ENCODE data around the gene OR1J1. TPM values are rescaled to one million over a fixed set of nuclear protein-coding genes. Genes with fewer than 3 reads are reported as not detected.

Gene OR1J1, protein sequence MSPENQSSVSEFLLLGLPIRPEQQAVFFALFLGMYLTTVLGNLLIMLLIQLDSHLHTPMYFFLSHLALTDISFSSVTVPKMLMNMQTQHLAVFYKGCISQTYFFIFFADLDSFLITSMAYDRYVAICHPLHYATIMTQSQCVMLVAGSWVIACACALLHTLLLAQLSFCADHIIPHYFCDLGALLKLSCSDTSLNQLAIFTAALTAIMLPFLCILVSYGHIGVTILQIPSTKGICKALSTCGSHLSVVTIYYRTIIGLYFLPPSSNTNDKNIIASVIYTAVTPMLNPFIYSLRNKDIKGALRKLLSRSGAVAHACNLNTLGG
- not detected for total RNA-seq

GRCh38 chr9:122477826-122478225 lies at the start of gene OR1J1:
OR1J1 (minus strand) TSS chr9:122477926; CDS start chr9:122477926, 0 bp downstream.
- DNase-seq (ENCODE audit: low spot score), result no peak
- no peak for ATAC-seq

- ATAC-seq (no peak), DNase-seq (ENCODE audit: low spot score) (no peak)
Observed at GRCh38 chr9:122527193-122527592, 49.5 kb upstream of the OR1J1 start, which contains the start of gene OR1N1. OR1N1 (minus strand) TSS chr9:122527293; CDS start chr9:122527293, 0 bp downstream.

- ATAC-seq, result no peak
Observed at GRCh38 chr9:122526602-122527001, 48.9 kb upstream of the OR1J1 start.

DNA sequence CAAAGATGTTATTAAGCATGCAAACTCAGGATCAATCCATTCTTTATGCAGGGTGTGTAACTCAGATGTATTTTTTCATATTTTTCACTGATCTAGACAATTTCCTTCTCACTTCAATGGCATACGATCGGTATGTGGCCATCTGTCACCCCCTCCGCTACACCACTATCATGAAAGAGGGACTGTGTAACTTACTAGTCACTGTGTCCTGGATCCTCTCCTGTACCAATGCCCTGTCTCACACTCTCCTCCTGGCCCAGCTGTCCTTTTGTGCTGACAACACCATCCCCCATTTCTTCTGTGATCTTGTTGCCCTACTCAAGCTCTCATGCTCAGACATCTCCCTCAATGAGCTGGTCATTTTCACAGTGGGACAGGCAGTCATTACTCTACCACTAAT lies 41.6 kb upstream of the OR1J1 start:
- ATAC-seq (no peak), DNase-seq (ENCODE audit: low spot score) (no peak)

More at GRCh38 chr9:122526602-122527001, 48.9 kb upstream of the OR1J1 start:
- no peak for DNase-seq (ENCODE audit: low spot score)

DNA sequence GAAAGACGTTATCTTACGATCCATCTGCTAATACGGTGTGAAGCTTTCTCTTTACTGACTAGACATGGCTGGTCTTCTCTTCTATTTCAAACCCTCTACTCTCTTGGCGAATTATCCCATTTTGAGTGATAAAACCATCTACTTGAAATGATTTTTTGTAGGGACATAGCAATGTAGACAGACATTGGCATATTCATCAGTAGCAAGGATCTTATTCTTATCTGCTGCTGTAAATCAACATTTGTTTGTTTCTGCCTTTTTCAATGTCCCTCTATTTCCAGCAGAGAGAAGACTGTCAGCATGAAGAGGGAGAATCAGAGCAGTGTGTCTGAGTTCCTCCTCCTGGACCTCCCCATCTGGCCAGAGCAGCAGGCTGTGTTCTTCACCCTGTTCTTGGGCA lies 41.1 kb upstream of the OR1J1 start, which contains the start of gene OR1J4:
Gene OR1J4 (plus strand): TSS at position 301 of the 400 bp plus-strand sequence. CDS start 0 bp downstream, at position 301.
- no peak for DNase-seq (ENCODE audit: low spot score)
- no peak for ATAC-seq

DNA sequence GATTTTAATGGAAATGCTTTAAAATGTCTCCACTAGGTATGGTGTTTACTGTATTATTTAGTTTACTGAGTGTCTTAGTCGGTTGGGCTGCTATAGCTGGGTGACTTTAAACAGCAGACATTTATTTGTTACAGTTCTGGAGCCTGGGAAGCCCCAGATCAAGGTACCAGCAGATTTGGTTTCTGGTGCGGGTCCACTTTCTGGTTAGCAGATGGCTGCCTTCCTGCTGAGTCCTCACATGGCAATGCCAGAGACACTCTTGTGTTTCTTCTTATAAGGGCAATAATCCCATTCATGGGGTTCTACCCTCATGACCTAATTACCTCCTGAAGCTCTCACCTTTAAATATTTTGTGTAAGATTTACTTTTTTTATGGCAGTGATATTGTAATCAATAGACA lies 40.5 kb upstream of the OR1J1 start:
- DNase-seq (ENCODE audit: low spot score), result no peak
- no peak for ATAC-seq

DNA sequence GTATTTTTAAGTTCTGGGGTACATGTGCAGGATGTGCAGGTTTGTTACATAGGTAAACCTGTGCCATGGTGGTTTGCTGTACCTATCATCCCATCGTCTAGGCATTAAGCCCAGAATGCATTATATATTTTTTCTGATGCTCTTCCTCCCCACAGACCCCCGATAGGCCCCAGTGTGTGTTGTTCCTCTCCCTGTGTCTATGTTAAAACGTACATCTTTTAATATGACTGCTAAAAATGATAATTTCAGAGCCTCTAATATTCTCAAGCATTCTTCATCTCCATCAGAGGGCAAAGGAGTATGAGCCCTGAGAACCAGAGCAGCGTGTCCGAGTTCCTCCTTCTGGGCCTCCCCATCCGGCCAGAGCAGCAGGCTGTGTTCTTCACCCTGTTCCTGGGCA lies 32.8 kb upstream of the OR1J1 start, which contains the start of gene OR1J2:
Gene OR1J2 (plus strand): TSS at position 301 of the 400 bp plus-strand sequence. CDS start 0 bp downstream, at position 301.
- DNase-seq (ENCODE audit: low spot score) (no peak), ATAC-seq (no peak)

DNA sequence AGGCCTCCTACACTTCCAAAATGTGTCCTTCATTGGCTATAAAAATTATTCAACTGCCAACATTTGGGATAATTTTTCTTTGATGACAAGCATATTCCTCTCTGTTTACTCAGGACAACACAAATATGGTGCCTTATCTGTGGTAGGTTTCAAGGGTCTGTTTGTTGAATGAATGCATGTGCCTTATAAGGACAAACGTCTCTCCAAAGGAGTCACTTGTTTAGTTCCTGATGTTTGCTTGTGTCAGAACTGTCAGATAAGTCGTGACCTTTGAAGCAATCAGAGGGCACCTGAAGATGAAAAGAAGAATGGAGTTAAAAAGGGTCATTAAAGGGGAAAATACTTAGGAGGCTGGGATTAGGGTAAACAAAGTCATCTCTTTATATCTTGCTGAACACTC lies 29.2 kb upstream of the OR1J1 start:
- ATAC-seq (no peak), DNase-seq (ENCODE audit: low spot score) (no peak)

DNA sequence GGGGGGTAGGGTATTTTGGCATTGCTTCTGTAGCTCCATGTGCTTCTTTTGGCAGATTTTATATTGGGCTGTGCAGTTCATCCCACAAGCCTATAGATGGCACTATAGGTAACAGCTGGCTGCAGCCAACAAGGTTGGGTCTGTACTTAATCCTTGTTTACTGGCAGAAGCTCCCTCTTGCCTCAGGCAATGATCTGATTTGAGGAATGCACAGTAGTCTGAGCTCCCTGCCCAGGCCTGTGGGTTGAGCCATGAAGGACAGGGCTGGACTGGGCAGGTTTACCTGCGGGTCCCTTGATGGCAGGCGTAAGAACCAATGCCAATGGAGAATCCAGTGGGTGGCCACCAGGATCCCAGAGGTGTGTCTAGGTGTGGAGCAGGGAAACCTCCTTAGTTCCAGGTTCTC lies 21.2 kb upstream of the OR1J1 start:
- no peak for DNase-seq (ENCODE audit: low spot score)
- ATAC-seq, result peak; percentile 93

DNA sequence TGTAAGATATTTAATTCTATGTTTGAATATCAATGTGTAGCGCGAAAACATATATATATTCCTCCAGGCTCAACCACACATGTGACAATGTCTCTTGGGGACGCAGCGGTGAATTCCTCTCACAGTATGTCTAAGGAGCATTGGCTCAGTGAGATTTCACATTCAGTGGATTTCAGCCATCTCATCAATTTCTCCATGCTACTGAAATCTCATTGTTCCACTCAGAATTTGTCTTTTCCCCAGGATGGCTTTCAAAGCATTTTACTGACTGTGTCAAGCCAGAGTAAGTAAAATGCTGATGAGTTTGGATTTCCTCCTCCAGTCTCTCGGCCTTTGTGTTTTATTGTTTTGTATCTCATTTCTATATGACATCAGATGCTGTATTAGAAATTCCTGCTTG lies 1.3 kb upstream of the OR1J1 start:
- DNase-seq (ENCODE audit: low spot score), result no peak
- ATAC-seq, result no peak

DNA sequence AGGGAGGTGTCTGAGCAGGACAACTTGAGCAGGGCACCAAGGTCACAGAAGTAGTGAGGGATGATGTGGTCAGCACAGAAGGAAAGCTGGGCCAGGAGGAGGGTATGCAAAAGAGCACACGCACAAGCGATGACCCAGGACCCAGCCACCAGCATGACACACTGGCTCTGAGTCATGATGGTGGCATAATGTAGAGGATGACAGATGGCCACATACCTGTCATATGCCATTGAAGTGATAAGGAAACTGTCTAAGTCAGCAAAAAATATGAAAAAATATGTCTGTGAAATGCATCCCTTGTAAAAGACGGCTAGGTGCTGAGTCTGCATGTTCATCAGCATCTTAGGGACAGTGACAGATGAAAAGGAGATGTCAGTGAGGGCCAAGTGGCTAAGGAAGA lies 380 bp downstream of the OR1J1 start:
- ATAC-seq, result no peak
- no peak for DNase-seq (ENCODE audit: low spot score)

DNA sequence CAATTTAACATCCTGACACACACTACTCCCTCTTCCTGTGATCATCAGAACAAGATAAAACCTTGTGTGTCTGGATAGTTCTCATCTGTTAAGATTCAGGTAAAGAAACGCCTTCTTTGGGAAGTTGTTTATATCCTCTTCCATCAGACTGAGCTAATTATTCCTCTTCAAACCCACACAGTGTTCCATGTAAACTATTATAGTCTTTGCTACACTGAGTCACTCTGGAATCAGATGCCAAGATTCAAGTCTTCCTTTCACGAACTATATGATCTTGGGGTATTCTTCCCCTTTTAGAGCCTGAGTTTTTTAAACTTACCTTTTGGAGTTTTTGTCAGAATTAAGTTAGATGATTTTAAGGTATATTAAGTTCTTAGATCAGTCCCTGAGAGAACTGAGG lies 2.0 kb downstream of the OR1J1 start:
- no peak for DNase-seq (ENCODE audit: low spot score)
- no peak for ATAC-seq

DNA sequence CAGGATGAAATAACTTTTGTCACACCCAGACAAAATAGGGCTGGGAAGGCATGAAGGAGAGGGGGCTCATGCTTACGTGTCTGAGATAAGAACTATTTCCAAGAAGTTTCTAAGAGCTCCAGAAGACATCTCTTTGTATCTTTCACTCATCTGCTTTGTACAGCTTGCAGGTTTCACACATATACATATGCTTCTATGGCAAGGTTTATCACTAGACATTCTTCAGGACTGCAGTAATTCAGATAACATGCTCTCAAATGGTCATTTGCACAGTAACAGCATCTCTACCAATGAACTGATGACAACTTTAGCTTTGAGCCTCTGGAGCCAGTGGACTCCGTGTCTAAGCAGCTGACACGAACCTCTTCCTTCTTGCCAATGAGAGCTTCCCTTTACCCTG lies 3.2 kb downstream of the OR1J1 start:
- DNase-seq (ENCODE audit: low spot score) (no peak), ATAC-seq (no peak)

GRCh38 chr9:122468735-122469134 lies 9.0 kb downstream of the OR1J1 start:
- DNase-seq (ENCODE audit: low spot score), result no peak
- no peak for ATAC-seq

GRCh38 chr9:122466456-122466855 lies 11.3 kb downstream of the OR1J1 start:
- no peak for ATAC-seq
- DNase-seq (ENCODE audit: low spot score), result no peak

- ATAC-seq (peak; percentile 99), DNase-seq (ENCODE audit: low spot score) (peak; percentile 82)
Observed at GRCh38 chr9:122464633-122465567, 12.8 kb downstream of the OR1J1 start.

- DNase-seq (ENCODE audit: low spot score), result no peak
Observed at GRCh38 chr9:122463828-122464632, 13.7 kb downstream of the OR1J1 start.

GRCh38 chr9:122457787-122458186 lies 19.9 kb downstream of the OR1J1 start:
- no peak for ATAC-seq
- DNase-seq (ENCODE audit: low spot score), result no peak

More at GRCh38 chr9:122463828-122464632, 13.7 kb downstream of the OR1J1 start:
- ATAC-seq, result no peak

DNA sequence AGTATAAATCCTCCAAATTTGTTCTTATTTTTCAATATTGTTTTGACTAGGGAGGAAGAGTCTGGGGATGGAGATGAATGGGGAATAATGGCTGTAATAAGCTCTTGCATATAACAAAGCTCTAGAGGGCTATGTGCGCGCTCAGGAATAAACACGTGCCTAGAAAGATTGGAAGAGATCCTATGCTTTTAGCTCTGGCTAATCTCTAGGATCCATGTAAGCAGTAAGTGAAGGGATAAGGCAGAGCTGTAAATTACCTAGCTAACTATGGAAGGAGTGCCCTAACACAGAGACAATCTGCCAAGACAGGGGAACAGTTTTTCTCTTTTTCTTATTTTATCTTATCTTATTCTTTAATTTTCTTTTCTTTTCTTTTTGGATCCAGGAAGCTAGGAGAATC lies 21.6 kb downstream of the OR1J1 start:
- DNase-seq (ENCODE audit: low spot score) (no peak), ATAC-seq (no peak)

GRCh38 chr9:122453677-122454135 lies 24.0 kb downstream of the OR1J1 start:
- ATAC-seq, result no peak
- no peak for DNase-seq (ENCODE audit: low spot score)

Measured in left lobe of liver (tissue), 2 donors.